ENCODE data around the gene ZC3H4.

- TF ChIP-seq CTCF (IDR thresholded peaks at IDR 0.05) (no peak), POLR2A (IDR thresholded peaks at IDR 0.05) (no peak)
Observed at GRCh38 chr19:47135156-47135555, 21.6 kb upstream of the ZC3H4 start.

Measured in heart left ventricle (tissue), 13 donors.